ENCODE measurements around the gene COG7.
"Not testable (repeated sequence)": the region's sequence is repeated elsewhere in the genome, so short reads cannot be mapped to it uniquely, and the experiment has no call there.

The COG7 gene

DNA sequence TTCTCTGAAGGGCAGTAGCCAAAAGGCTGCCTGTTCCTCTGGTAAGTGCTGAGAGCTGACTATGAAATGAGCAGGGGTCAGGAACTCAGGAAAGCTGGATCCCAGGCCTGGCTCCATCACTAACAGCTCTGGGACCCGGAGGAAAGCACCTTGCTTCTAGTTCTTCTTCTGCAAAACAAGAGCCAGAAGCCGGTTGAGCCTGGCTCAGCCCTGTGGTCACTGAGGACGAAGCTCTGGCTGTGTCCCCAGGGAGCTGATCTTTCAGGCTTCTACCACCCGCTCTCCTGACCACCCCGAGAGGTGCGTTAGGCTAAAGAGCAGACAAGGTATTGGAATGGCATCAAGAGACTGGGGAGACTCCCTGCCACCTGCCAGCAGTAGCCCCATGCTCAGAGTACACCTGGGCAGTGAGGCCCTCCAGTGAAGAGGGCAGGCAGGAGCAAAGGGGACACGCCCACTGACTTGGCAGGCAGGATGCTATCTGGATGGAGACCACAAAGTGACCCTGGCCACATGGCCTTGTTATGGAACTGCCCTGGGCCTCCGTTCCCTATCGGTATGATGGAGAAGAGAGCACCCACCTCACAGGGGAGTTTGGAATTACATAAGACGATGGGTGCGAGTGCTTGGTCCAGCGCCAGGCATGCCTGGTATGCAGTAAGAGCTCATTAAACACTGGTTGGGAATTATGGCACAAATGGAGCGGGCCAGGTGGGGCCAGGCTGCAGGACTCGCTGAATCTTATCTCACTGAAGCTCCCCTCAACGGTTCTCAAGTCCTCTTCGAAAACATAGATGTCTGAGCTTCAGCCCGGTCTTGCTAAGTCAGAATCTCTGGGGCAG lies 61.4 kb downstream of the COG7 start:
- Histone ChIP-seq H4K20me1 (no peaks in the 10 kb centered on the region), H3K4me3 (no peak overlapping the region), H3K27me3 (no peaks in the 10 kb centered on the region), H3K4me1 (no peaks in the 10 kb centered on the region), H3K4me2 (no peak overlapping the region), H3K9ac (no peak overlapping the region), H3K9me3 (no peaks in the 10 kb centered on the region), H3K36me3 (peaks cover 74% of the 10 kb centered on the region), H3K27ac (no peak overlapping the region)
- TF ChIP-seq Cebpa-rat (IDR thresholded peaks at IDR 0.05): no peak

DNA sequence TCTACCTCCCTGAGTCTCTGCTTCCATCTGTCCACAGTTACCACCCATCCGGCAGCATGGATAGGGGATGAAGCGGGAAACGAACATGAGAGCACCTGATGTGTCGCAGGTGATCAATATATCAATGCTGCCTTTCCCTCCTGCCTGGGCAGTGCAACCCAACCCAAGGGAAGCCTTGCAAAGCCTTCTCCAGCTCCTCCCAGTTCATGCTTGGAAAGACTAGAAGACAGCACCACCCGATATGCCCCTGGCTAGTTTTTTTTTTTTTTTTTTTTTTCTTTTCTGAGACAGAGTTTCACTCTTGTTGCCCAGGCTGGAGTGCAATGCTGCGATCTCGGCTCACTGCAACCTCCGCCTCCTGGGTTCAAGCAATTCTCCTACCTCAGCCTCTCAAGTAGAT lies 63.1 kb downstream of the COG7 start:
- H3K9me3 ChIP-seq, H3K27ac ChIP-seq, H3K9ac ChIP-seq, H4K20me1 ChIP-seq, H3K27me3 ChIP-seq, H3K4me1 ChIP-seq, H3K4me2 ChIP-seq, H3K4me3 ChIP-seq: not testable (repeated sequence)
- peaks cover 65% of the 10 kb centered on the region for H3K36me3 ChIP-seq

DNA sequence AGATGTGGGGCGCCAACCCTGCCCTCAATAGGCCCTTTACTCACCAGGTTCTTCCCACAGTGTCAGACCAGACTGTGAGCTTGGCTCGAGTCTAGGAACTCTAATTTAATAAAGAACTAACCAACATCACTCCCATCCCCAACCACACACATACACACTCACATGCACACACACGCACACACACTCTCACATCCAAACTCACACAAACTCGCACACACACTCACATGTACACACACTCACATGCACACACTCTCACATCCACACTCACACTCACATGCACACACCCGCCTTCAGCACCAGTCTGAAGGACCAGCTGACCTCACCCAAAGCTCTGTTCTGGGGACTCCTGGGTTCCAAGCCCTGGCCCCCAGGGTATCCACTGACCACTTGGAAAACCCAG lies 63.8 kb downstream of the COG7 start:
- H3K9me3 ChIP-seq: no peaks in the 10 kb centered on the region
- H3K9ac ChIP-seq: no peak overlapping the region
- H3K4me2 ChIP-seq: no peak overlapping the region
- H3K4me3 ChIP-seq: no peak overlapping the region
- H3K4me1 ChIP-seq: no peaks in the 10 kb centered on the region
- peaks cover 65% of the 10 kb centered on the region for H3K36me3 ChIP-seq
- no peaks in the 10 kb centered on the region for H4K20me1 ChIP-seq
- no peaks in the 10 kb centered on the region for H3K27me3 ChIP-seq
- no peak for TF ChIP-seq Cebpa-rat (IDR thresholded peaks at IDR 0.05)
- H3K27ac ChIP-seq: no peak overlapping the region

DNA sequence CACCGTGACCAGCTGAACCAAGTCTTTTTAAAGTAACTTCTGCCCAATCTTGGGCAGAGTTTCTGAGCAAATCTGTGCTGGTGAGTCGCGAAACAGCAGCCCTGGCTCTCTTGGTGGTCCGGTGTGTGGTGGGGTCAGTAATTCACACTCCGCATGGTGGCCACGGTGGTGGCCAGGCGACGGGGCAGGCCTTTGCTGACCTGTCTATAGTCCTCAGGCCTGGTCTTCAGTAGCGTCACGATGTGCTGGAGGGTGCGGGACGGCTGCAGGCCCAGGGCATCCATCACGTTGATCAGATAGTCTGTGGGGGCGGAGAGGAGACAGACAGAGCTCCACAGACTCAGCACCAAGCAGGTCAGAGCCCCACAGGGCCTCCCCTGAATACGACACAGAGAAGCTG lies 64.2 kb downstream of the COG7 start:
- no peak overlapping the region for H3K4me2 ChIP-seq
- no peaks in the 10 kb centered on the region for H3K27me3 ChIP-seq
- H3K9ac ChIP-seq: no peak overlapping the region
- TF ChIP-seq Cebpa-rat (IDR thresholded peaks at IDR 0.05): no peak
- no peak overlapping the region for H3K27ac ChIP-seq
- H4K20me1 ChIP-seq: no peaks in the 10 kb centered on the region
- H3K4me1 ChIP-seq: no peaks in the 10 kb centered on the region
- H3K9me3 ChIP-seq: no peaks in the 10 kb centered on the region
- H3K4me3 ChIP-seq: no peak overlapping the region
- peaks cover 64% of the 10 kb centered on the region for H3K36me3 ChIP-seq

DNA sequence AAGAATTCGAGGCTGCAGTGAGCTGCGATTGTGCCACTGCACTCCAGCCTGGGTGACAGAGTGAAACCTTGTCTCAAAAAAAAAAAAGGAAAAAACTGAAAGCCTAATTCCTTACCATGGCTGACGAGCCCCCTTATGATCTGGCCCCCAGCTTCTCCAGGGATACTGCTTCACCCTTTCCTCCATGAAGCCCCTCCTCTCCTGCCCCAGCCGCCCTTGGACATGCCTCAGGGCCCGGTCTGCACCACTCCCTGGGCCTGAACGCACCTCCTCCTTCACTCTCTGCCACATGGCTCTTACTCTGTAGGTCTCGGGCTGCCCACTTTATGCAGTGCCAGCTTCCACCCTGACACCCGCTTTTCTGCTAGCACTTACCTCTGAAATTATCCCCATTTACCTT lies 65.3 kb downstream of the COG7 start:
- Histone ChIP-seq H3K9ac (no peak overlapping the region), H3K4me2 (no peak overlapping the region), H3K27me3 (no peaks in the 10 kb centered on the region), H3K9me3 (no peaks in the 10 kb centered on the region), H3K4me1 (no peaks in the 10 kb centered on the region), H3K4me3 (no peak overlapping the region), H3K36me3 (peaks cover 52% of the 10 kb centered on the region), H4K20me1 (no peaks in the 10 kb centered on the region), H3K27ac (no peak overlapping the region)
- TF ChIP-seq Cebpa-rat (IDR thresholded peaks at IDR 0.05): no peak

DNA sequence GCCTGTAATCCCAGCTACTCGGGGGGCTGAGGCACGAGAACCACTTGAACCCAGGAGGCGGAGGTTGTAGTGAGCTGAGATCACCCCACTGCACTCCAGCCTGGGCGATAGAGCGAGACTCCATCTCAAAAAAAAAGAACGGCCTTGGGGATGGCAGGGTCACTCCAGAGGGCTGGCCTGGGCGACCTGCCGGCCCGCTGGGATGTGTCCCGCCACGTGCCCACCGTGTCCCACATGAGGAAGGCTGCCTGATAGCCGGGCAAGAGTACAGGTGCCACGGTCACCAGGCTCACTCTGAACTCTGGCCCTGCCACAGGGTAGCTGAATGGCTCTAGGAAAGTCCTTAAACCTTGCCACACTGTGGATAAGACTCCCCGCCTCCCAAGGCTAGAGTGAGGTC lies 67.5 kb downstream of the COG7 start:
- H3K4me2 ChIP-seq: no peak overlapping the region
- H3K4me3 ChIP-seq: no peak overlapping the region
- no peaks in the 10 kb centered on the region for H4K20me1 ChIP-seq
- peaks cover 30% of the 10 kb centered on the region for H3K36me3 ChIP-seq
- H3K27ac ChIP-seq: no peak overlapping the region
- H3K27me3 ChIP-seq: no peaks in the 10 kb centered on the region
- no peaks in the 10 kb centered on the region for H3K4me1 ChIP-seq
- TF ChIP-seq Cebpa-rat (IDR thresholded peaks at IDR 0.05): no peak
- H3K9me3 ChIP-seq: no peaks in the 10 kb centered on the region
- no peak overlapping the region for H3K9ac ChIP-seq

DNA sequence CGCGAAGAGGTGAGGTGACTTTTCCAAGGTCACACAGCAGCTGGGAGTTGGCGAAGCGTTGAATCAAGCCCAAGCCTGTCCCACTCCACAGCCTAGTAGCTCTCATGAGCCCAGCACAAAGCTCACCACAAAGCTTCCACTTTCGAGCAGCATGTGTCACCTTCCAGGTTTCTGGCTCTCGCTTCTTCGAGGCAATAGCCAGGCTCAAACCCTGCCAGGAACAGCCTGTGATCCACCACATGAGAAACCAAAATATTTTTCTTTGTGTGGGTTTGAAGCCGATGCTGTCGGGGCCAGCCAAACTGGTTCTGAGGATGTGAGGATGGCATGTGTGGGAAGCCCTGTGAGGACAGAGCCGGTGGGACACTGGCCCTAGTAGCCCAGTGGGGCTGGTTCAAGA lies 68.1 kb downstream of the COG7 start:
- no peak overlapping the region for H3K9ac ChIP-seq
- H3K27ac ChIP-seq: no peak overlapping the region
- no peak overlapping the region for H3K4me3 ChIP-seq
- peaks cover 24% of the 10 kb centered on the region for H3K36me3 ChIP-seq
- no peaks in the 10 kb centered on the region for H3K27me3 ChIP-seq
- no peaks in the 10 kb centered on the region for H3K9me3 ChIP-seq
- TF ChIP-seq Cebpa-rat (IDR thresholded peaks at IDR 0.05): no peak
- H4K20me1 ChIP-seq: no peaks in the 10 kb centered on the region
- no peak overlapping the region for H3K4me2 ChIP-seq
- H3K4me1 ChIP-seq: no peaks in the 10 kb centered on the region

DNA sequence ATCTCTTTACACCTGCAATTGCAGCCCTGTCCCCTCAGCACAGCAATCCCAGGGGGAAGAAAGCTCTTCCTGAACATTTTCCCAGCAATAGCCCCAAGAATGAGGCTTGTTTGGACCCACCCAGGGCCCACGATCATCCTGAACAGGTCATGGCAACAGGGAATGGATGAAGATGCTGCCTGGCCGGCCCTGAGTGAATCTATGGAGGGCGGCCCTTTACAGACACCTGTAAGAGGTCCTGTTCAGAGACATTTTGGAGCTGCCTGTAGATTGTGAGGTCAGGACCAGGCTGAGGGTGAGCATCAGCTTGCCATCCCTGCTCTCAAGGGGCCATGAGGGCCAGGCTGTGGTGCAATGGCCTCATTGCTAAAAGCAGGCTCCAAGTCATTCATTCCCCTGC lies 69.1 kb downstream of the COG7 start:
- Histone ChIP-seq H3K27me3 (no peaks in the 10 kb centered on the region), H3K9ac (no peak overlapping the region), H3K4me2 (no peak overlapping the region), H3K9me3 (no peaks in the 10 kb centered on the region), H3K4me3 (no peak overlapping the region), H3K27ac (no peak overlapping the region), H4K20me1 (no peaks in the 10 kb centered on the region), H3K4me1 (no peaks in the 10 kb centered on the region), H3K36me3 (peaks cover 14% of the 10 kb centered on the region)
- no peak for TF ChIP-seq Cebpa-rat (IDR thresholded peaks at IDR 0.05)

DNA sequence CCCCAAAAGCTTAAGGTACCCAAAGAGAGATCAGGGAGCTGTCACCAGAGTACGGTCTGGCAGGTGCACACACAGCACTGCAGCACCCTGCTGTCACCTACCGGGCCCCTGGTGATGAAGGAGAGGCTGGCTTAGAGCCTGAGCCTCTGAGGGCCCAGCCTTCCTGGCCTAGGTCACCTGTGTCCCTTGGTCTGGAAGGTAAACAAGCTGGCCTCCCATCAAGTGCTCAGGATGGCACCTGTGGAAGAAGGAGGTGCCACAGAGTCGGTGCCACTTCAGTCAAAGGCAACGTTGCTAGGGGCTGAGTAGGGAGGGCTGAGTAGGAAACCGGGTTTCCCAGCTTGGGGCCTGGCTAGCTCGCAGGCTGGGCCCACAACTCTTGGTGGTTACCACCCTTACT lies 70.7 kb downstream of the COG7 start:
- Histone ChIP-seq H3K36me3 (no peaks in the 10 kb centered on the region), H3K9ac (no peak overlapping the region), H3K4me2 (no peak overlapping the region), H3K4me1 (no peaks in the 10 kb centered on the region), H4K20me1 (no peaks in the 10 kb centered on the region), H3K27me3 (no peaks in the 10 kb centered on the region), H3K4me3 (no peak overlapping the region), H3K27ac (no peak overlapping the region), H3K9me3 (no peaks in the 10 kb centered on the region)
- TF ChIP-seq Cebpa-rat (IDR thresholded peaks at IDR 0.05): no peak

DNA sequence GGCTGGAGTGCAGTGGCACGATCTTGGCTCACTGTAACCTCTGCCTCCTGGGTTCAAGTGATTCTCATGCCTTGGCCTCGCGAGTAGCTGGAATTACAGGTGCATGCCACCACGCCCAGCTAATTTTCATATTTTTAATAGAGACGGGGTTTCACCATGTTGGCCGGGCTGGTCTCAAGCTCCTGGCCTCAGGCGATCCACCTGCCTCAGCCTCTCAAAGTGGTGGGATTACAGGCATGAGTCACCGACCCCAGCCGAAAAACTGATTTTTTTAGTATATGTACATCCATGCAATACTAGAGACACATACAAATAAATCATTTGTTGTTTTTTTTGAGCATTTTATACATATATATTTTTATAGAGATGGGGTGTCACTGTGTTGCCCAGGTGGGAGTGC lies 71.3 kb downstream of the COG7 start:
- H3K27me3 ChIP-seq, H4K20me1 ChIP-seq, H3K4me1 ChIP-seq, H3K4me3 ChIP-seq, H3K36me3 ChIP-seq, H3K9me3 ChIP-seq, H3K27ac ChIP-seq, H3K9ac ChIP-seq, H3K4me2 ChIP-seq: not testable (repeated sequence)

DNA sequence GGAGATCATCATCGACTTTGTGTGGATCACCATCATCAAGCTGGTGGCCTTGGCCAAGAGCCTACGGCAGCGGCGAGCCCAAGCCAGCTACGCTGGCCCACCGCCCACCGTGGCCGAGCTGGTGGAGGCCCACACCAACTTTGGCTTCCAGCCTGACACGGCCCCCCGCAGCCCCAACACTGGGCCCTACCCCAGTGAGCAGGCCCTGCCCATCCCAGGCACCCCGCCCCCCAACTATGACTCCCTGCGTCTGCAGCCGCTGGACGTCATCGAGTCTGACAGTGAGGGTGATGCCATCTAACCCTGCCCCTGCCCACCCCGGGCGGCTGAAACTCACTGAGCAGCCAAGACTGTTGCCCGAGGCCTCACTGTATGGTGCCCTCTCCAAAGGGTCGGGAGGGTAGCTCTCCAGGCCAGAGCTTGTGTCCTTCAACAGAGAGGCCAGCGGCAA lies 72.5 kb downstream of the COG7 start:
- no peak for TF ChIP-seq Cebpa-rat (IDR thresholded peaks at IDR 0.05)
- Histone ChIP-seq H3K4me3 (no peak overlapping the region), H3K4me1 (no peaks in the 10 kb centered on the region), H3K36me3 (no peaks in the 10 kb centered on the region), H3K27ac (no peak overlapping the region), H3K9me3 (no peaks in the 10 kb centered on the region), H3K9ac (no peak overlapping the region), H4K20me1 (no peaks in the 10 kb centered on the region), H3K27me3 (no peaks in the 10 kb centered on the region), H3K4me2 (no peak overlapping the region)
